NCI-H1048 (cell line): ENCODE results near the gene SOCS6.

Experiments
- DNase-seq: peaks from one replicate; lab custom pipeline; 2025; lab: John Stamatoyannopoulos, UW

SOCS6 gene

DNA sequence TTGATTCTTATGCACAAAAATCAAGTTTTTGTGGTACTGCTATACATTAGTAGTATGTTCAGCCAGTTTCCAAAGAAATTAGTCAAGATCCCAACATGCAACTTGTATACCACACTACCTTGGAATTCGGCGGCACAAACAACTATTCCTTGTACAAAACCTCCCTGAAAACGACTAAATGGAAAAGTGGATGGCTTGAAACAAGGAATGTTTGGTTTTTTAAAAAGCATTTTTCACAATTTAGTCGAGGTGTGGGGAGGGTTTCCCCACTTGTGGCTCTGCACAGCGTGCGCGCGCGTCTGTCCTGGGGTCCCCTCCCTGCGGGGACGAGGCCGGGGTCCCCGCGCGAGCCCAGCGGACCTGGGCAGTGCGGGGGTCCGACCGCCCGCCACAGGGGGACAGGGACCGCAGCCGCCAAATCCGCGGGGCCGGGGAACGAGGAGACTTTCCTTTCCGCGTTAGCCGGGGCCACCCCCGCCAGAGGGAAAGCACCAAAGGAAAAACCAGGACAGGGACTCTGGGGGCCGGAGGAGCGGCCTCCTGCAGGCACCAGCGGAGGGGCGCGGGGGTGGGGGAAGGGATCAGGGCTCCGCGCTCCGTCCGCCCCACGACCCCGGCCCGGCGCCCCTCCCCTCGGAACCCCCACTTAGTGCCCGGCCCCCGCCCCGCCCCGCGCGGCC, 534 bp upstream of the SOCS6 start:
- DNase-seq = no peak

- DNase-seq = no peak
Measured at GRCh38 chr18:70289351-70290312, 787 bp downstream of the SOCS6 start.

GRCh38 chr18:70290482-70291294, 1.8 kb downstream of the SOCS6 start:
- no peak for DNase-seq

DNA sequence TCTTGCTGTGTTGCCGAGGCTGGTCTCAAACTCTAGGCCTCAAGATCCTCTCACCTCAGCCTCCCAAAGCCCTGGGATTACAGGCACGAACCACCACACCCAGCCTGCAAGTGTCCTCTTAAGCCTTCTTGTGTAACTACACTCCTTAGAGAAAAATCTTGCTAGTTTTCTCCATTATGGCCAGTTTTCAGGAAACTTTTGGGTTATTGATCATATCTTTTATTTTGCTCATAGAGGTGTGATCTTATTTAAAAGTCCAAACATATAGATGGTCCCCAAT, 2.4 kb downstream of the SOCS6 start:
- no peak for DNase-seq

GRCh38 chr18:70292628-70293027, 3.8 kb downstream of the SOCS6 start:
- no peak for DNase-seq

DNA sequence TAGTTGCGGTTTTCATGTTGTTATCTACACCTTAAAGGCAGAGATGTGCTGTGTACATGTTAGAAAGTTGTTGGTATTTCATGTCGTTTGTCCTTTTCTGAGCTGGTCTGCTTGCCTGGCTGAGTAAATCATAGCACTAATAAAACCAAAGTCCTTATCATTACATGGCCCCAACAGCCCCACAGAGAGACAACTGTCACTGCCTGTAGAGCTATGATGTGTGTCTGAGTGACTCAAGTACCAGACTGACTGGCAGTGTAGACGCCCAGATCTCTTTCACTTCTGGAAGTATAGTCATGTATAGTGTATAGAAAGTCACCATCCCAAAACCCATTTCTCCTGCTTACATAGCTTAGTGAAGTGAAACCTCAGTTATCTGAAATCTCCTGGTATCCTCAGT, 4.3 kb downstream of the SOCS6 start:
- DNase-seq = no peak

- no peak for DNase-seq
Measured at GRCh38 chr18:70294471-70295191, 5.8 kb downstream of the SOCS6 start.

GRCh38 chr18:70295192-70296188, 6.6 kb downstream of the SOCS6 start:
- no peak for DNase-seq

DNA sequence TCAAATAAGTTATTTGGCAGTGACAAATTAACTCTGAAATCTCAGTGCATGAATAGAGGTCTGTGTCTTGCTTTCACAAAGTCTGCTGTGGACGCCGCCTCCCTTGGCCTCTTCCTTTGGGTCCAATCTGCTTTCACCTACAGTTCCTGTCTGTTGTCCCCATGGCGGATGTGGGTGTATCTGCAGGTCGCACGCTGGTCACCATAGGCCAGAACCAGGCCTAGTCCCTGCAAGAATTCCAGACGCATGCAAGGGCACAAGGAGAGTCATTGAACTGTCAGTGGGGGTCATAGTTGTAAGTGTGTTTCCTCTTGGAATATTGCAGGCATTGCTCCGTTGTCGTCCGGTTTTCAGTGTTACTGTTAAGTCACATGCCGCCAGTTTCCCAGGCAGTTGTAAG, 7.4 kb downstream of the SOCS6 start:
- DNase-seq = no peak

DNA sequence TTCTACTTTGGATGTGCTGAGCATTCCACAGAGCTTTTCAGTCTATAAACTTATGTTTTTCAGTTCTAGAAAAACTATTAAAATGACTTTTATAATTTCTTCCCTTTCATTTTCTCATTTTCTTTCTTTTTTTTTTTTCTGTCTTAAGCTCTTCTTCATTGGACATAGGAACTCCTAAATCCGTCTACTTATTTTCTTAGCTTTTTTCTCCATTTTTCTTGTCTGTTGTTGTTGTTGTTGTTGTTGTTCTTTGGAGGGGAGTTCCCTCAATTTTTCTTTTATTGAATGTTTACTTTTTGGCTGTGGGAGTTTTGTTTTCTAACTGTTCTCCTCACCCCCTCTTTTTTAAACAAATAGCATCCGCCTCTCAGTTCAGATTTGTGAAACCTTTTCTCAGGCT, 7.9 kb downstream of the SOCS6 start:
- no peak for DNase-seq

DNA sequence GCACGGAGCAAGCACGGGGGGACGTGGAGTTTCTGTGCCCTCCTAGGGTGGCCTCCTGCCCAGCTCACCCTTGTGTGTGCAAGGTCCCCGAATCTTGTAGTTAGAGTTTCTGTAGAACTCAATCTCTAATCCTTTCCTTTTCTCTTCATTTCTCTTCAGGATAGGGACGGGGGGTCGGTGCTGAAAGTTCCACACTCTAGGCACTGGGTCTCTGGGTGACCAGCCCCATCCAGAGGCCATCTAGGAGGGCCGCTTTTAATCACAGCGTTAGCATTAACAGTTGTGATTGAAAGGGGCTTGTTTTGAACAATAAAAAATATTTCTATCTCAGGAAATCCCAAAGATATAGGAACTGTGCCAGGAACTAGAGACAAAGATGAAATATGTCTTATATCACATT, 10.5 kb downstream of the SOCS6 start:
- no peak for DNase-seq

- no peak for DNase-seq
Measured at GRCh38 chr18:70301667-70302066, 12.8 kb downstream of the SOCS6 start.

DNA sequence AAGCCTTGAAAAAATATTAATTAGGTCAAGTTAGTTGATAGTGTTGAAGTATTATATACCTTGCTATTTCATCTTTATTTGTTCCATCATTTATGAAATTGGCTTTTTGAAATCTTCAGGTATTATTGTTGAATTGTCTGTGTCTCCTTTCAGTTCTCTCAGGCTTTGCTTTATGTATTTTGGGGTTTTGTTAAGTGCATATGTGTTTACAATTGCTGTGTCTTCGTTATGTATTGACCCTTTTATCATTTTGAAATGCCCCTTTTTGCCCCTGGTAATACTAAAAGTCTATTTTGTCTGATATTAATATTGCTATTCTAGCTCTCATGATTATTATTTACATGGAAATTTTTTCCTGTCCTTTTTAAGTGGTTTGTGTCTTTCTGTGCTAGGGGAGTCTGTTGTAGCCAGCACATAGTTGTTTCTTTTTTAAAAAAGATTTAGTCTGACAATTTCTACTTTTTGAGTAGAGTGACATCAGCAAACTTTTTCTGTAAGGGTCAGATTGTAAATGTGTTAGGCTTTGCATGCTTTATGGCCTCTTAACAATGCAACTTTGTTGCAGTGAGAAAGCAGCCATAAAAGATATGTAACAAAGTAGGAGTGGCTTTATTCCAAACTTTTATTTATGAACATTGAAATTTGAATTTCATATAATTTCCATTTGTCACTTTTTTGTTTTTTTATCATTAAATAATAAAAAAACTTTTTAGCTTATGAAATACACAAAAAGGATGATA, 19.9 kb downstream of the SOCS6 start:
- no peak for DNase-seq

GRCh38 chr18:70310560-70311320, 21.9 kb downstream of the SOCS6 start:
- no peak for DNase-seq

DNA sequence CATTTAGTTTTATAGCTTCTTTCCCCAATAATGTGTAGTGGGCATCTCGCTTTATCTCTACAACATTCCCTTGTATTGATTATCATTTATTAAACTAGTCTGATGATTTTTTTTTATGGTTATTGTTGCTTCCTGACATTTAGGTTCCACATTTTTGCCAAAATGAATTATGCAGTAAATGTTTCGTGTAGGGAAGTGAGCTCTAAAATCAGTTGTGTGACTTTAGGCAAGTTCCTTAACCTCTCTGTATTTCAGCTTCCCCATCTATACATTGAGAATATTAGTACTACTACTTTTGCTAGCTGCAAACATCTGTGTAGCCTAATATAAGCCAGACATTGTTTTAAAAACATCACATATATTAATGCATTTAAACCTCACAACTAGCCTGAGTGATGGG, 22.9 kb downstream of the SOCS6 start:
- DNase-seq = no peak

DNA sequence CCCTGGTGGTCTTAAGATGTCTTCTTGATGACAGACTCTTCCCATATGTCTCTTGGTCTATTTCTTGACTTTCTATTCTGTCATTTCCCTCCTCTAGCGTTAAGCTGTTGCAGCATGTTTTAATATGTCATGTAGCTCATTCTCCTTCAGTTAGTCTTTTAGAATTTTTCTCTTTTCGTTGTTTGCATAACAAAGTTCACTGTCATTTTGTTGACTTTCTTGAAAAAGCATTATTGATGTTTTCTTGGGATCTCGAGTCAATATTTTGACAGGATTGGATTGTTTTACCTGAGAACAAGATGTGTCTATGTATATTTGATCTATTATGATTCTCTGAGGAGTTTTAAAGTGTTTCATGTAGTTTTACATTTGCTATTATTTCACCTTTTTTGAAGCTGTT, 24.8 kb downstream of the SOCS6 start:
- DNase-seq = no peak

GRCh38 chr18:70314151-70314782, 25.4 kb downstream of the SOCS6 start:
- DNase-seq = no peak

DNA sequence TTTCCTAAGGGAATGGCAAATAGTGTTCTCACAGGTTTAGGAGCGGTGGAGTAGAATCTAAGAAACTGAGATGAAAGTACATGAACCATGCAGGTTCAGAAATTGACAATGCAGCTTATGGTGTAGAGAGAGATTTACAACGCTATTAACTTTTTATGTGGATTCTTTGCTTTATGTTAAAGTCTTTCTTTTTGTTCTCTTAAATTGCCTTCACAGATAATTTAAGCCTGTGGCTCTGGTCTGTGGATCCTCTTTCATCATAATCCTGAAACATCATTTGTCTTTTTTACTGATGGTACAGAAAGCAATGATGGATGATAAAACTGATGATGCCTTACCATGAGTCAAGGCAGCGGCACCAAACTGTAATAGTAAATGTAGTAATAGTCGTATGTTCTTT, 30.3 kb downstream of the SOCS6 start:
- DNase-seq = no peak

GRCh38 chr18:70321616-70322015, 32.8 kb downstream of the SOCS6 start:
- no peak for DNase-seq
